OCI-LY3 (cell line): ENCODE measurements around the gene SLC20A1.

ENCODE experiments used
- H2AFZ ChIP-seq: fragments of 200-600, 300-600 bp; shearing (Covaris generic); 2 replicates; pipeline ENCODE4 v1.6.0; 2014; ENCODE audit warnings: antibody characterized with exemption, low read depth, low read length
- H3K27ac ChIP-seq: fragments of 200-600, 300-600 bp; sonication (generic); 2 replicates; pipeline ENCODE4 v1.5.1; 2014; ENCODE audit warnings: mild to moderate bottlenecking, low read length, moderate library complexity, mixed read lengths
- H3K27me3 ChIP-seq: fragments of 200-600, 300-600 bp; sonication (generic); 2 replicates; pipeline ENCODE4 v1.6.1; 2014; ENCODE audit warnings: low read depth, low read length, mixed read lengths
- H3K36me3 ChIP-seq: fragments of 200-600, 300-600 bp; sonication (generic); replicated peaks from 2 replicates; pipeline ENCODE3; 2014; ENCODE audit warnings: low read depth, low read length, mixed read lengths
- H3K4me1 ChIP-seq: fragments of 300-600, 200-600 bp; sonication (generic); 2 replicates; pipeline ENCODE4 v1.6.1; 2014; ENCODE audit warnings: low read length, mixed read lengths
- H3K4me2 ChIP-seq: fragments of 200-600, 300-600 bp; sonication (generic); 2 replicates; pipeline ENCODE4 v1.6.1; 2014; ENCODE audit warnings: low read length, mixed read lengths
- H3K4me3 ChIP-seq: fragments of 300-600, 200-600 bp; sonication (generic); 2 replicates; pipeline ENCODE4 v1.5.1; 2014; ENCODE audit warnings: antibody characterized with exemption, mild to moderate bottlenecking, low read length, moderate library complexity
- H3K79me2 ChIP-seq: fragments of 300-600, 200-600 bp; shearing (Covaris generic); 2 replicates; pipeline ENCODE4 v1.6.1; 2014; ENCODE audit warnings: mild to moderate bottlenecking, low read length, mixed read lengths
- H3K9ac ChIP-seq: fragments of 300-600, 200-600 bp; shearing (Covaris generic); 2 replicates; pipeline ENCODE4 v1.6.0; 2014; ENCODE audit warnings: mild to moderate bottlenecking, low read length, moderate library complexity
- H3K9me3 ChIP-seq: fragments of 200-600, 300-600 bp; shearing (Covaris generic); 2 replicates; pipeline ENCODE4 v1.6.1; 2014; ENCODE audit warnings: low read length, mixed read lengths; ENCODE audit not compliant: insufficient read depth
- H4K20me1 ChIP-seq: fragments of 200-600, 300-600 bp; sonication (generic); 2 replicates; pipeline ENCODE4 v1.6.1; 2016; ENCODE audit warnings: low read length, mixed read lengths; ENCODE audit not compliant: insufficient read depth
- EZH2phosphoT487 ChIP-seq: fragments of 200-600 bp; shearing (Covaris generic); IDR thresholded peaks from 2 replicates; pipeline ENCODE4 v1.6.1; 2018; ENCODE audit warnings: antibody characterized with exemption, mixed run types, low read depth
- TF ChIP-seq, protein P1 (sequence below): fragments of 200-600, 300-600 bp; sonication (generic); IDR thresholded peaks from 2 replicates; pipeline ENCODE4 v1.5.1; 2014; ENCODE audit warnings: antibody characterized with exemption, low read length, low read depth

The SLC20A1 gene

DNA sequence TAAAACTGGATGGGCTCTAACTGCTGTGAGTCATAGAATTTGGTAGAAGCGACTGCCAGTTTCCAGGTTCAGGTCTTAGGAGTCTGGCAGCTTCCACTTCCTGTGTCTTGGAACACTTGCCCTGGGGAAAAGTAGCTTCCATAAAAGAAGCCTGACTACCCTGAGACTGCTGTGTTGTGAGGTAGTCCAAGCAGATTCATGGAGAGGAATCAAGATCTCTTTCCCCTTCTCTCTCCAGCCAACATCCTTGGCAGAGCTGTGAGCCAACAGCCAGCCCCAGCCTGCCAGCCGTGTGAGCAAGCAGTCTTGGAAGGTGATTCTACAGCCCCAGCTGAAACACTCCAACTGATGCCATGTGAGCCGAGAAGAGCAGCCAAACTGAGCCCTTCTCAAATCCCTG, 33.7 kb downstream of the SLC20A1 start:
- peaks cover 30% of the 10 kb centered on the region for H3K4me1 ChIP-seq
- no peaks in the 10 kb centered on the region for H4K20me1 ChIP-seq
- H3K9ac ChIP-seq = no peak overlapping the region
- H3K27me3 ChIP-seq = no peaks in the 10 kb centered on the region
- H3K9me3 ChIP-seq = no peaks in the 10 kb centered on the region
- H2AFZ ChIP-seq = peak overlapping the region; percentile 56; the same call in 1 of the 2 replicates
- H3K27ac ChIP-seq = no peak overlapping the region
- no peaks in the 10 kb centered on the region for H3K36me3 ChIP-seq
- TF ChIP-seq EZH2phosphoT487 = no peak
- TF ChIP-seq, protein P1, sequence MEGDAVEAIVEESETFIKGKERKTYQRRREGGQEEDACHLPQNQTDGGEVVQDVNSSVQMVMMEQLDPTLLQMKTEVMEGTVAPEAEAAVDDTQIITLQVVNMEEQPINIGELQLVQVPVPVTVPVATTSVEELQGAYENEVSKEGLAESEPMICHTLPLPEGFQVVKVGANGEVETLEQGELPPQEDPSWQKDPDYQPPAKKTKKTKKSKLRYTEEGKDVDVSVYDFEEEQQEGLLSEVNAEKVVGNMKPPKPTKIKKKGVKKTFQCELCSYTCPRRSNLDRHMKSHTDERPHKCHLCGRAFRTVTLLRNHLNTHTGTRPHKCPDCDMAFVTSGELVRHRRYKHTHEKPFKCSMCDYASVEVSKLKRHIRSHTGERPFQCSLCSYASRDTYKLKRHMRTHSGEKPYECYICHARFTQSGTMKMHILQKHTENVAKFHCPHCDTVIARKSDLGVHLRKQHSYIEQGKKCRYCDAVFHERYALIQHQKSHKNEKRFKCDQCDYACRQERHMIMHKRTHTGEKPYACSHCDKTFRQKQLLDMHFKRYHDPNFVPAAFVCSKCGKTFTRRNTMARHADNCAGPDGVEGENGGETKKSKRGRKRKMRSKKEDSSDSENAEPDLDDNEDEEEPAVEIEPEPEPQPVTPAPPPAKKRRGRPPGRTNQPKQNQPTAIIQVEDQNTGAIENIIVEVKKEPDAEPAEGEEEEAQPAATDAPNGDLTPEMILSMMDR = no peak
- H3K79me2 ChIP-seq = no peaks in the 10 kb centered on the region
- H3K4me3 ChIP-seq = no peak overlapping the region
- H3K4me2 ChIP-seq = peak overlapping the region; percentile 23

DNA sequence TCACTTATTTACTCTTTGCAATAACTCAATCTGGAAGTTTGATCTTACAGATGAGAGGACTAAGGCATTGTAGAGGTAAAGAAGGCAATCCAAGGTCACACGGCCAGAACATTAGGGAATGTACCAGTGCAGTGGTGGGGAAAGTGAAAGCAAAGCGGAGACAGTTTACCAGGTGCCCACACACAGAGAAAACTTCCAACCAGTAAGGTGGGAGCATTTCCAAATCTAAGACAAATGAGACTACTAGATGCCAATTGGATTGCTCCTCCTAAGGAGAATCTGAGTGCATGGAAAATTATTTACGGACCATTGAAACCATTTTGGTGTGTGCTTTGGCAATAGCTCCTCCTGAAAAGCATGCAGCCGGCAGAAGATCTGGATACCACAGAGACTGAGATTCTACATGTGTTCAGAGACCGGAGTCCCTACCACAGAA, 34.9 kb downstream of the SLC20A1 start:
- Histone ChIP-seq H3K4me2 (peak overlapping the region; percentile 48), H3K9ac (peak overlapping the region; percentile 8; the same call in 1 of the 2 replicates), H3K9me3 (no peaks in the 10 kb centered on the region), H3K36me3 (no peaks in the 10 kb centered on the region), H3K27me3 (no peaks in the 10 kb centered on the region), H4K20me1 (no peaks in the 10 kb centered on the region), H3K4me1 (peaks cover 42% of the 10 kb centered on the region), H3K27ac (no peak overlapping the region), H3K79me2 (no peaks in the 10 kb centered on the region), H3K4me3 (0 out of 2 replicates have a peak overlapping the region, but pooled peaks have one; percentile 21), H2AFZ (peak overlapping the region; percentile 9; the same call in 1 of the 2 replicates)
- TF ChIP-seq, protein P1 = no peak
- no peak for TF ChIP-seq EZH2phosphoT487

DNA sequence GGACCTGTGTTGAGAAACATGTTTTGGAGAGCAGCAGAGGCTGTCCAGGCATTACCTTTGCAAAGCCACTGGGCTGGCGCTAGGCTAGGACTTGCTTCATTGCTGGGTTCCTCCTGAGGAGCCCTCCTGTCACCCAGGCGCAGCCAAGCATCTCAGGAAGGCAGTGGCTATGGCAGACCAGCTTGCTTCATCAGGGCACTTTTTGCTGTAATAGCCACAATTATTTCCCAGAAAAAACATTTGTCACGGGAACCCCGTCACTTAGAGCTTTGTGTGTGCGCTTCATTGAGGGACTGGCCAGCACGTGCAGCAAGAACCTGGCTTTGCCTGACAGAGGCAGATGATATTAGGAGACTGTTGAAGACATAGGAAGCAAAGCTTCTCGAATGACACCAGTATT, 36.4 kb downstream of the SLC20A1 start:
- no peak overlapping the region for H3K4me2 ChIP-seq
- no peaks in the 10 kb centered on the region for H3K79me2 ChIP-seq
- H3K4me1 ChIP-seq = peaks cover 52% of the 10 kb centered on the region
- H3K36me3 ChIP-seq = no peaks in the 10 kb centered on the region
- H3K9me3 ChIP-seq = no peaks in the 10 kb centered on the region
- TF ChIP-seq, protein P1 = no peak
- TF ChIP-seq EZH2phosphoT487 = no peak
- no peak overlapping the region for H3K4me3 ChIP-seq
- H3K27me3 ChIP-seq = no peaks in the 10 kb centered on the region
- no peaks in the 10 kb centered on the region for H4K20me1 ChIP-seq
- no peak overlapping the region for H3K9ac ChIP-seq
- no peak overlapping the region for H3K27ac ChIP-seq
- H2AFZ ChIP-seq = no peak overlapping the region

DNA sequence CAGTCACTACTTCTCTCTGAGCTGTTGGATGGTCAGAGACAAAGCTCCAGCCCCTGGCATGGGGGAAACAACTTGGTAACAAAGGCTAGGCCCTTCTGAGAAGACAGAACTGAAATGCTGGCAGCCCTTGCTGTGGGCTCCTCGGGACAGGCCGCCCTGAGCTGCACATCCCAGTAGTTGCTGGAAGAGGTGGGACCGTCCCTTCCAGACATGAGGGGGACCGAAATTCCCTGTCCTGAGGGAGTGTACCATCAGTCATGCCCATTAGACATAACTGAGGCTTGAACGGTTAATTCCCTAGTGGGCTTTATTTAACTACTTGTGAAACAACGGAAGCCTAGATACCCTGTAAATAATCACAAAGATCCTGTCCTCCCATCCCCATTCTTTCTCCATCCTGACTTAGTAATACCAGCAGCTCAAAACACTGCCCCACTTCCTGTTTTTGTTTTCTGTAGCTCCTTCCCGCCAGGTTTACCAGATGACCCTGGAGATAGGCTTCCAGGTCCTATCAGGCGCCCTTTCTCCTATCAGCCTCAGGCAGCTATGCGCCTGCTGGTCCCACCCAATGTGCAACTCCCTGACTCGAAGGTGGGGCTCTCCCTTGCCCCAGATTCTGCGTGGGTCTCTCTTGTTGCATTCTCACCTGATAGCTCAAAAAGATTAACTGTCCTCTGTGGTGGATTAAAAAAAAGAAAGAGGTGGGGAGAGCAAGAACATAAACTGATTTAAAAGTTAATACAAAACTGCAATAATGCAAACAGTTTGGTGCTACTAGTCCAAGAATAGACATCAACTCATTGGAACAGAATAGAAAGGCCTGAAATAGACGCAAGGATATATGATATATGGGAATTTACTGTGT, 38.0 kb downstream of the SLC20A1 start:
- no peak overlapping the region for H3K27ac ChIP-seq
- H3K4me1 ChIP-seq = peaks cover 52% of the 10 kb centered on the region
- no peaks in the 10 kb centered on the region for H3K79me2 ChIP-seq
- peak overlapping the region; percentile 4; the same call in 1 of the 2 replicates for H2AFZ ChIP-seq
- no peaks in the 10 kb centered on the region for H4K20me1 ChIP-seq
- H3K27me3 ChIP-seq = no peaks in the 10 kb centered on the region
- no peak for TF ChIP-seq EZH2phosphoT487
- TF ChIP-seq, protein P1 = no peak
- no peaks in the 10 kb centered on the region for H3K36me3 ChIP-seq
- no peak overlapping the region for H3K9ac ChIP-seq
- H3K4me2 ChIP-seq = peak overlapping the region; percentile 17
- H3K9me3 ChIP-seq = no peaks in the 10 kb centered on the region
- no peak overlapping the region for H3K4me3 ChIP-seq
